BE2C (cell line): ENCODE data around the gene BICD1.

Experiments used
- DNase-seq: peaks from one replicate; pipeline ENCODE4 v3.0.0-alpha.2; 2020
- H3K27me3 ChIP-seq: fragments of 250-450 bp; sonication (Bioruptor Pico); 2 replicates; pipeline ENCODE4 v1.5.1; 2020; ENCODE audit warnings: mild to moderate bottlenecking
- H3K36me3 ChIP-seq: fragments of 250-450 bp; sonication (Bioruptor Pico); 2 replicates; pipeline ENCODE4 v1.5.1; 2020; ENCODE audit warnings: mild to moderate bottlenecking
- H3K4me1 ChIP-seq: fragments of 250-450 bp; sonication (Bioruptor Pico); 2 replicates; pipeline ENCODE4 v1.5.1; 2020
- H3K4me3 ChIP-seq: 2 replicates; pipeline ENCODE4 v1.5.1; 2011; ENCODE audit warnings: low read depth, low read length
- H3K9me3 ChIP-seq: fragments of 250-450 bp; sonication (Bioruptor Pico); 2 replicates; pipeline ENCODE4 v1.5.1; 2020
- TF ChIP-seq, protein P1 (sequence below): IDR thresholded peaks from 2 replicates; pipeline ENCODE4 v1.5.1; 2012; ENCODE audit warnings: mild to moderate bottlenecking, low read depth, low read length

Gene BICD1

DNA sequence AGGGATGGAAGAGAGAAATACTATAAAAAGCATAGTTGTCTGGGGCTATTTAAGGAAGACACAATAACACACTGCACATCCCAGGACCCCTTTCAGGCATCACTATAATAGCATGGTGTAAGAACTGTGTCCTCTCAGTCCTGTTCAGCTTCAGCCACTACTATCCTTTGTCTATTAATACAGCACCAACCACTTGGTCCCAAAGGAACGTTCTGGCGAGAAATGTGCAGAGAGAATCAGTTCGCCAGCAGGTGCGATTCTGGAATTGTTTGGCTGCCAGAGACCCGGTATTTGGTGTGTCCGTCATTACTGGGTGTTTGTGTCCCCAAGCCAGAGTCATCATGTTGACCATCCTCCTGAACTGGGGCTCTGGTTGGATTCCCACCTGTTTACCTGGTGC, 52.7 kb downstream of the BICD1 start:
- H3K4me1 ChIP-seq: peaks cover 21% of the 10 kb centered on the region
- H3K27me3 ChIP-seq: no peaks in the 10 kb centered on the region
- TF ChIP-seq, protein P1, sequence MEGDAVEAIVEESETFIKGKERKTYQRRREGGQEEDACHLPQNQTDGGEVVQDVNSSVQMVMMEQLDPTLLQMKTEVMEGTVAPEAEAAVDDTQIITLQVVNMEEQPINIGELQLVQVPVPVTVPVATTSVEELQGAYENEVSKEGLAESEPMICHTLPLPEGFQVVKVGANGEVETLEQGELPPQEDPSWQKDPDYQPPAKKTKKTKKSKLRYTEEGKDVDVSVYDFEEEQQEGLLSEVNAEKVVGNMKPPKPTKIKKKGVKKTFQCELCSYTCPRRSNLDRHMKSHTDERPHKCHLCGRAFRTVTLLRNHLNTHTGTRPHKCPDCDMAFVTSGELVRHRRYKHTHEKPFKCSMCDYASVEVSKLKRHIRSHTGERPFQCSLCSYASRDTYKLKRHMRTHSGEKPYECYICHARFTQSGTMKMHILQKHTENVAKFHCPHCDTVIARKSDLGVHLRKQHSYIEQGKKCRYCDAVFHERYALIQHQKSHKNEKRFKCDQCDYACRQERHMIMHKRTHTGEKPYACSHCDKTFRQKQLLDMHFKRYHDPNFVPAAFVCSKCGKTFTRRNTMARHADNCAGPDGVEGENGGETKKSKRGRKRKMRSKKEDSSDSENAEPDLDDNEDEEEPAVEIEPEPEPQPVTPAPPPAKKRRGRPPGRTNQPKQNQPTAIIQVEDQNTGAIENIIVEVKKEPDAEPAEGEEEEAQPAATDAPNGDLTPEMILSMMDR: no peak
- peaks cover 14% of the 10 kb centered on the region for H3K36me3 ChIP-seq
- H3K4me3 ChIP-seq: no peak overlapping the region
- no peaks in the 10 kb centered on the region for H3K9me3 ChIP-seq
- no peak for DNase-seq

DNA sequence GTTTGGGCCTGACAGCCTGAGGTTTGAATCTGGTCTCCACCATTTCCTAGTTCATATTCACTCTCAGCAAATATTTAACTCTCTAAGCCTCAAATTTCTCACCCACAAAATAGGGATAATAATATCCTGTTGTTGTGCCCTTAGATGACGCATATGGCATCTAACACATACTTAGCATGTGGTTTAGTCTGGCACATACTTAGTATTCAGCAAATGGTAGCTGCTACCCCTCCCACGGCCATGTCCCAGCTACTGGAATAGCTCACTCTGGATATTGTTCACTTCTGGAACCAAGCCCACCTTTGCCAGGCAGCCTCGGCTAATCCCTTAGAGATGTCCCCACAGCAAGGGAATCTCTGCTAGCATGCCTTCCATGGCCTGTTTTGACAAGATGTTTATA, 53.3 kb downstream of the BICD1 start:
- peaks cover 18% of the 10 kb centered on the region for H3K4me1 ChIP-seq
- TF ChIP-seq, protein P1: no peak
- H3K27me3 ChIP-seq: no peaks in the 10 kb centered on the region
- DNase-seq: no peak
- no peak overlapping the region for H3K4me3 ChIP-seq
- H3K36me3 ChIP-seq: peaks cover 14% of the 10 kb centered on the region
- no peaks in the 10 kb centered on the region for H3K9me3 ChIP-seq

DNA sequence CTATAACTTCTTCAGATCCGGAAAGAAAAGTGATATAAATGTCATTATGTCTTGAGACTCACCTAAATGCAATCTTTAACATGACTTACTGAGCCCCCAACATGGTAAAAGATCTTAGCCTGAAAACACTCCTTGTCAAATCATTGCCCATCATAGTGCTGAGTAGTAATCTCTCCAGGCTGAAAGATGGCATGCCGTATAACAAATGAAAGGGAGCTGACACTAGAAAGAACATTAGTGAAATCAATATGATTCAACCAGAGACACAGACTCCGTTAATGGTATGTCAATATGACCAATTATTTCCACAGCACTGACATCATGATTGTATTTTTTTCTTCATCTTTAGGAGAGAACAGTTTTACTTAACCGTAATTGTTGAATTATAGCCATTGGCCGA, 54.4 kb downstream of the BICD1 start:
- H3K4me3 ChIP-seq: no peak overlapping the region
- no peak for DNase-seq
- H3K9me3 ChIP-seq: no peaks in the 10 kb centered on the region
- peaks cover 14% of the 10 kb centered on the region for H3K36me3 ChIP-seq
- peaks cover 14% of the 10 kb centered on the region for H3K4me1 ChIP-seq
- TF ChIP-seq, protein P1: no peak
- H3K27me3 ChIP-seq: no peaks in the 10 kb centered on the region

DNA sequence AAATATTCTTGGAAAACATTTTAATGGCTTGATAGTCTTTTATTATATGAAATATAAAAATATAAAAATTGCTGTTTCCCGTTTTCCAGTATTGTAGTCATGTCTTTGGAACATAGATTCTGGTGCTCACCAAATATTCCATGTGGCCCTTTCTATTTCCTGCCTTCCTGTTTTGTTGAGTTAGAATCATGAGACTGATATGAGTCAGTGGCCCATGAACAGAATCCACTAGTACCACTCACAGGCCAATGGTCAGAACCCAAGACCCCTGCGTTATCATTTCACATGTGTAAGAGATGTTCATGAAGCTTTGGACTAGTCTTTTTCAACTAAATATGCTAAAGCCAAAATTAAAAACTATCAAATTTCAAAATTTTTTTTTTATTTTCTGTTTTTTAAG, 56.9 kb downstream of the BICD1 start:
- Histone ChIP-seq H3K4me3 (no peak overlapping the region), H3K4me1 (peaks cover 8% of the 10 kb centered on the region; the same call in 1 of the 2 replicates), H3K9me3 (no peaks in the 10 kb centered on the region), H3K36me3 (peaks cover 9% of the 10 kb centered on the region; the same call in 1 of the 2 replicates), H3K27me3 (no peaks in the 10 kb centered on the region)
- TF ChIP-seq, protein P1: no peak
- DNase-seq: no peak

DNA sequence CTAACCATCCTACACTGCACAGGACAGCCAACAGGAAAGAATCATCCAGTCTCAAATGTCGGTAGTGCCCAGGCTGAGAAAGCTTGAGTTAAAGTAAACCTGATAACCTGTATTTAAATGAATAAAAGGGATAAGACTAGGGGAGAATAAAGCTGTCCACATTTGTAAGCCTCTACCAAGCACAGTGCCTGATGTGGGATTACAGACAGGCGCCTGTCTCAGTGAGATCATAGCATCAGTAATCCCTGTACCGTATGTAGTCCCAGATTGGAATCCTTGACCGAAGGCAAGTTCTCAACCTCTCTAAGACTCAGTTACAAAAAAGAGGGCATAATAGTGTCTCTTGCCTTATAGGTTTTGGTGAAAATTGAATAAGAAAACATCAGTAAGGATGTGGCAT, 59.9 kb downstream of the BICD1 start:
- DNase-seq: no peak

DNA sequence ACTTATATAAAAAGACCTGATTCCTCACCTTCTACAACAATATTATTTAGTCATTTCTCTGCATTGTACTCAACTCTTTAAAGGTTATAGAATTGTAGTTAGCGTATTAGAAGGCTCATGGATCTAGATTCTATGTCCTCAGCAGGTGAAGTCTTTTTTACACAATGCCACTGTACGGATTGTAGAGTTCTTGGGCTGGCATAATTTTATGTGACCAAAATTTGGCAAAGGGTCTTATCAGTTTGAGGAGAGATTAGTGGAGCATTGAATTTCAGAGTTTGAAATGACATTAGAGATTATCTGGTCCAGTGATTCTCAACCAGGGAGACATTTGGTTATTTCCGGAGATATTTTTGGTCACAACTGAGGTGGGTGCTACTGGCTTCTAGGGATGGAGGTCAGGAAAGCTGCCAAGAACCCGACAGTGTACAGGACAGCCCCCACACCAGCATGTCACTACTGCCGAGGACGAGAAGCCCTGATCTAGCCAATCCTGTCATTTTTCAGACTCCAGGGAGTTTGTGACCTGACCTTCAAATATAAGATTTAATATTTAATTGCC, 63.9 kb downstream of the BICD1 start:
- peak; percentile 31 for DNase-seq
- Histone ChIP-seq H3K4me3 (no peak overlapping the region), H3K9me3 (no peaks in the 10 kb centered on the region), H3K4me1 (peaks cover 12% of the 10 kb centered on the region), H3K27me3 (no peaks in the 10 kb centered on the region), H3K36me3 (no peaks in the 10 kb centered on the region)
- TF ChIP-seq, protein P1: no peak

More for the DNA sequence above, 59.9 kb downstream of the BICD1 start:
- Histone ChIP-seq H3K4me3 (no peak overlapping the region), H3K36me3 (no peaks in the 10 kb centered on the region; the same call in 1 of the 2 replicates), H3K4me1 (peaks cover 9% of the 10 kb centered on the region), H3K9me3 (no peaks in the 10 kb centered on the region), H3K27me3 (no peaks in the 10 kb centered on the region)
- TF ChIP-seq, protein P1: no peak
